Fibroblast of lung (primary cell): ENCODE results near the gene C10orf71.

ENCODE experiments used
- EZH2 ChIP-seq: IDR thresholded peaks from 2 replicates; pipeline ENCODE4 v1.5.1; 2012; ENCODE audit warnings: low read length, control low read depth, mild to moderate bottlenecking; ENCODE audit errors: missing control alignments
- TF ChIP-seq, protein P1 (sequence below), 2 donors: IDR thresholded peaks in 1 of 2; conservative IDR thresholded peaks in 1 of 2; 1 replicate in 1 of 2; 2 replicates in 1 of 2; pipeline ENCODE4 v1.5.1; 2011 to 2012; ENCODE audit warnings: low read length in 2 of 2, control low read depth in 1 of 2, inconsistent platforms in 1 of 2, low read depth in 1 of 2, mild to moderate bottlenecking in 1 of 2

DNA sequence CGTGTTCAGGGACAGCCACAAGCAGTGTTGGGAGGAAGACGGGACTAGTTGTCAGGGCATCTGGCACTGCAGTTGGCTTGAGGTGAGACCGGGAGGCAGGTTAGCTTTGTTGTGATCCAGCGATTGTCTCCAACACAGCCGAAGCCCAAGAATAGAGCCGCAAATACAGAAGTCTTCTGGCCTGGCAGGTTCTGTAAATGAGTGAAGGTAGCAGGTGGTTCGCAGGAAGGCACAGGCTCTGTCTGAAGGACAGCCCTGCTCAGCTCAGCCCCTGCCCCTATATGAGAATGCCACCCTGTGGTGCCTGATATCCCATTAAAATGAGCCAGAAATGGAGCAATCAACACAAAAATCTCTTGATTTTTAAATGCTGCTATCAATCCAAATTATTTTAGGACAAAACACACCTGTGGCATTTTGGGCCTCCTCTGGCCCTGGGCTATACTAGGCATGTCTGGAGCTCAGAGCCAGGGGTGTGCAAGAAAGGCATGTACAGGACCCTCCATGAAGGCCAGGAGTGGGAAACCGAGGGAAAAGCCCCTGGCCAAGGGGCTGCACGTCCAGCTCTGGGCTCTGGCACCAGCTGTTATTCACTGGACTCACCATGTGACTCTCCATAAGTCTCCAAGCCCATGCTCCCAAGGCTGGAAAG, 11.2 kb upstream of the C10orf71 start:
- TF ChIP-seq, protein P1, sequence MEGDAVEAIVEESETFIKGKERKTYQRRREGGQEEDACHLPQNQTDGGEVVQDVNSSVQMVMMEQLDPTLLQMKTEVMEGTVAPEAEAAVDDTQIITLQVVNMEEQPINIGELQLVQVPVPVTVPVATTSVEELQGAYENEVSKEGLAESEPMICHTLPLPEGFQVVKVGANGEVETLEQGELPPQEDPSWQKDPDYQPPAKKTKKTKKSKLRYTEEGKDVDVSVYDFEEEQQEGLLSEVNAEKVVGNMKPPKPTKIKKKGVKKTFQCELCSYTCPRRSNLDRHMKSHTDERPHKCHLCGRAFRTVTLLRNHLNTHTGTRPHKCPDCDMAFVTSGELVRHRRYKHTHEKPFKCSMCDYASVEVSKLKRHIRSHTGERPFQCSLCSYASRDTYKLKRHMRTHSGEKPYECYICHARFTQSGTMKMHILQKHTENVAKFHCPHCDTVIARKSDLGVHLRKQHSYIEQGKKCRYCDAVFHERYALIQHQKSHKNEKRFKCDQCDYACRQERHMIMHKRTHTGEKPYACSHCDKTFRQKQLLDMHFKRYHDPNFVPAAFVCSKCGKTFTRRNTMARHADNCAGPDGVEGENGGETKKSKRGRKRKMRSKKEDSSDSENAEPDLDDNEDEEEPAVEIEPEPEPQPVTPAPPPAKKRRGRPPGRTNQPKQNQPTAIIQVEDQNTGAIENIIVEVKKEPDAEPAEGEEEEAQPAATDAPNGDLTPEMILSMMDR (conservative IDR thresholded peaks at IDR 0.05 in 1 of 2, IDR thresholded peaks at IDR 0.05 in 1 of 2; ENCODE audit: low read depth in 1 of 2, low read length in 2 of 2) = no peak
- no peak for TF ChIP-seq EZH2
